Colon (tissue), 2 donors: ENCODE results near the gene RNF212B.

Experiments used
- FAIRE-seq: peaks from 2 replicates; lab custom pipeline; 2012; peaks lifted over from hg19 to GRCh38; lab: Jason Lieb, UNC
- donor health status: control.
- donor health status: control.

Gene RNF212B

GRCh38 chr14:23321572-23322547 lies 84.1 kb downstream of the RNF212B start:
- no peak for FAIRE-seq
